Esophagus mucosa (tissue), 1 donor: ENCODE data around the gene SPAG17. TPM values are rescaled to one million over a fixed set of nuclear protein-coding genes. Genes with fewer than 3 reads are reported as not detected.

Source experiments
- ATAC-seq: fragments of 200-7000 bp; cut with Tn5 transposase; one replicate; pipeline ENCODE4 v1.9.1; 2020
- total RNA-seq: library from RNA; stranded (reverse); gene quantifications from one replicate; pipeline ENCODE4 v1.2.4, GENCODE V29; 2023
- donor health status: DM: yes; HTN: yes; CAD: no.

SPAG17 gene
- total RNA-seq = 18.8 TPM

GRCh38 chr1:118185084-118185832, at the start of gene SPAG17:
TSS of gene SPAG17 (minus strand) at chr1:118185228. CDS start at chr1:118185157, 71 bp downstream.
- ATAC-seq = peak; percentile 89

DNA sequence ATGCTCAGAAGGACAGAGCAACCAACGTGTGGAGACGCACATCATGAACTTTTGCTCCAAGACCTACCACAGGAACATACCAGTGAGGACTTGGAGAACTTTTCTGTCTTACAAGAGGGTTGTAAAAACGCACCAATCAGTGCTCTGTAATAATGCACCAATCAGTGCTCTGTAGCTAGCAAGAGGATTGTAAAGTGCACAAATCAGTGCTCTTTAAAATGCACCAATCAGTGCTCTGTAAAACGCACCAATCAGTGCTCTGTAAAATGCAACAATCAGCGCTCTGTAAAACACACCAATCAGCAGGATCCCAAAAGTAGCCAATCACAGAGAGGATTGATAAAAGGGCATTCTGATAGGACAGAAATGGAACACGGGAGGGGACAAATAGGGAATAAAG, 40.4 kb upstream of the SPAG17 start:
- ATAC-seq = no peak

DNA sequence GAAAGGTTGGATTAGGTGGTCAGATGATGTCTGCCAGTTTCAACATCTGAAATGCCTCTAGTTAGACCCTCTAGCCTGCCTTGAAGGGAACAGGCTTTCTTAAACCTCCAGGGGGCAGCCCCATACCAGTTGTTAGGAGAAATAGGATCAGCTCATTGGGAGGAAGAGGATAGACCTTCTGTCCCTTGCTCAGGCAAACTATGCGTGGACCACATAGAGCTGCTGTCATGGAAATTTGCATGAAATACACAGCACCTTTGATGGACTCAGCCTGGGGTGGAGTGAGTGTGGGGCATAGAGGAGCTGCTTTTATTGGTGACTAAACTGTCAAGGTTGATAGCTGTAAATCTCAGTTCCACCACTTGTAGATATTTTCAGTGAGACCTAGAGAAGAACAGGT, 38.4 kb upstream of the SPAG17 start:
- ATAC-seq = no peak

GRCh38 chr1:118219438-118219837, 34.4 kb upstream of the SPAG17 start:
- ATAC-seq = no peak

DNA sequence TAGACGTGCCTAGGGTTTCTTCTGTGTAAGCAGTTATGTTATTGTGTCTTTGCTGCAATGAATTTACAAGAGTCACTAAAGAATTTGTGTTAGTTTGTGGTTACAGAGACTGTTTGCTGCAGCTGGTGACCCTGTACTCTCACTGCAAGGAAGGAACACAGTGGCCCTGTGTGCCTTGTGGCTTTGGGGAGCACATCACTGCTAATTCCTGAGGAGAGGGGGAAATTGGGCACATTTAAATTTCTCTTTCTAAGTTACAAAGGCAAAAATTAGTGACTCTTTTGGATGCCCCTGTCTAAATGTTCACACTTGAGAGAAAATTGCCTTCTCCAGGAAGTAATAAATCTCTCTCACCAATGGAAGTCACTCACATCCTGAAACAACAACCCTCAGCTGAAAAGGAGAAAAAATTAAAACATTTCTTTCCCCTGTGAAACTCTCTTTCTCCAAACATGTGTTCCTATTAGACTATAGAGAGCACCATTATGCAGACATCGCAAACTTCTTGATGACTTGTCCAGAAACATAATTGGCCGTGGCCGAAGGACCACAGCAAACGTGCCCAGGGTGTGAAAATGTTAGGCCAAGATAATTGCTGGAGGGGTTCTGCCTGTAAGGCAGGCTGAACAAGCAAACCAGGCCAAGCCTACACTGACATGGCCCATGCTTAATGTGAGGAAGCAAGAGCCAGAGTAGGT, 32.3 kb upstream of the SPAG17 start:
- no peak for ATAC-seq

- no peak for ATAC-seq
Observed at GRCh38 chr1:118214866-118215265, 29.8 kb upstream of the SPAG17 start.

DNA sequence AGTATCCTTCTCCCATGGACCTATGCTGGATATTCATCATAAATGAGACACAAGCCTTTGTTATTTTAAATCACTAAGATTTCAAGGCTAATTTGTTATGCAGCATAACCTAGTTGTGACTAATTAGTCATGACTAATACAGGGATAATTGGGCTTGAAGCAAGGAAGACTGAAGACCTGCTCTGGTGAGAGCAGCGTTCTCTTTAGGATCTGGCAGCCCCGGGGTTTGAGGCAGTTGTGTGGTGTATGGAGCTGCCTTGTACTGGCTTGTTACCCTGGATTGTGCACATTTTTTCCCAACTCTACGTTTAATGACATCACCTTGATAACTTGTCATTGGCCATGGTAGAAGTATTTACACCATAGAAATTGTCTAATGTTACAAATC, 25.7 kb upstream of the SPAG17 start:
- peak; percentile 71 for ATAC-seq

DNA sequence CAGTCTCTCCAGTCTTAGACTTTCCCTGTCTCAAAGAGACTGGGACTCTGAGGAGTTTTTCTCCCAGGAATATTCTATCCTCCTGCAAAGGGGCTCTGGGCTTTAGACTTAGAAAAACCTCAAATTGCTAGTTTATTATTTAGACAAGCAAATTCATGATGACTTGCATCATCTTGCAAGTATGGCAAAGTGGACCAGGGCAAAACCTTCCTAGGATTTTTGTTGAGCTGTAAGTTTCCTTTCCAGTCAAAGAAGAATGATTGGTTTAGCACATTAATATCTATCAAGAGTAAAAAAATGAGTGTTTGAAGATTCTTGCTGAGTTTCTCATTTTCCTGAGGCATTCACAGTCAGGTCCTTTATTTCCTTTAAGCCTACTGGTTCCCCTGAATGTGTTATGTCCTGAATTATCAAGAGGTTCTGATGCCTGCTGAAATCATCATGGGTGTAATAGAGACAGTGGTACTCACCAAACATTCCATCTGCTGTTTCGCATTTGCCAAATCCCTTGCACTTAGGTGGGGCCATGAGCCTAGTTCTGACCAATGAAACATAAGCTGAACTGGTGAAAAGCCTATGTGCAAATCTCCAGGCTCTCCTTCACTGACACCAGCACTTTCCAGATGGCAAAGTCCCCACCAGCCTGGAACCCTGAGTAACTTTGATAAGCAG, 25.2 kb upstream of the SPAG17 start:
- ATAC-seq = peak; percentile 21

- peak; percentile 99 for ATAC-seq
Observed at GRCh38 chr1:118209648-118210047, 24.6 kb upstream of the SPAG17 start.

GRCh38 chr1:118206966-118207365, 21.9 kb upstream of the SPAG17 start:
- ATAC-seq = no peak

DNA sequence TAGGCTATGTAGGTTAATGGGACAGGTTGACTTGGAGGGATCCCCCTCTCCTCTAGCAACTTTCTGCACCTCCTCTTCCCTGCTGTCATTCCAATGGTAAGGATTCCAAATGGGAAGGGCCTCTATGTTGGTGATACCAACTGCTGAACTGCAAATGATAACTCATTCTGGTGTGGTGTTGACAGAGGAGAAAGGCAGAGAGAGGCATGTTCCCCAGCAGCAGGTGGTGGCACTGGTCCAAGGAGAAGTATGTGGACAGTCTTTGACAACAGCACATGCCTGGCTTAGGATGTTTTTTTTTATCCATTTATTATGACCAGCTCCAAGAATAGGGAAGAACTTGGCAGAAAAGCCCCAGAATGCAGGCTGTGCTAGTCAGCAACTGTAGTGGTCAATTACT, 19.6 kb upstream of the SPAG17 start:
- ATAC-seq = no peak

DNA sequence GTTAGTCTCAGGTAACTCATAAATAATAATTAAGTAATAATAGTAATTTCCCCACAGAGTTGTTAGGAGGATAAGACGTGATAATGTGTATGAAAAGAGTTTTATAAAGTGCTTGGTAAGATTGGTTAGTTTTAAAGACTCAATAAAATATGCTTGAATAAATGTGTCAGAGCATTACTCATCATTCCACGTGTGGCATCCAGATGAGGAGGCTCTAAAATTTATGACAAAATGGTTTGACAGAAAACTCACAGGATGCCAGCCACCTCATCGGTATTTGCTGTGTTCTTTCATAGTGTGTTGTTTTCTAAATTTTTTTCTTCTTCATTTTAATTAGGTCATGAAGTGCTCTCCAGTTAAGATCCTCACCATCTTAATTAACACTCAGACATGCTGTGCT, 19.1 kb upstream of the SPAG17 start:
- peak; percentile 31 for ATAC-seq

DNA sequence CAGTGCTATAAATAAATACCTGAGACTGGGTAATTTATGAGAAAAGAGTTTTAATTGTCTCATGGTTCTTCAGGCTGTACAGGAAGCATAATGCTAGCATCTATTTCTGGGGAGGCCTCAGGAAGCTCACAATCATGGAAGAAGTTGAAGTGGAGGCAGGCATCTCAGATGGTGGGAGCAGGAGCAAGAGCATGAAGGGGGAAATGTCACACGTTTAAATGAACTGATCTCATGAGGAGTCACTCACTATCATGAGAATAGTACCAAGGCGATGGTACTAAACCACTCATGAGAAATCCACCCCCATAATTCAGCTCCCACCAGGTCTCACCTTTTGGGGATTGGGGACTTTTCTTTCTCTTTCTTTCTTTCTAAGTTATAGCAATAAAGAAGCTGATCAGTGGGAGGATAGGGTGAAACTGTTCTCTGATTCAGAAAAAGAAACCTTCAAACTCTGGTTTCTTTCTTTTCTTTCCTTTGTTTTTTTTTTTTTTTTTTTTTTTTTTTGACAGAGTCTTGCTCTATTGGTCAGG, 17.1 kb upstream of the SPAG17 start:
- no peak for ATAC-seq

DNA sequence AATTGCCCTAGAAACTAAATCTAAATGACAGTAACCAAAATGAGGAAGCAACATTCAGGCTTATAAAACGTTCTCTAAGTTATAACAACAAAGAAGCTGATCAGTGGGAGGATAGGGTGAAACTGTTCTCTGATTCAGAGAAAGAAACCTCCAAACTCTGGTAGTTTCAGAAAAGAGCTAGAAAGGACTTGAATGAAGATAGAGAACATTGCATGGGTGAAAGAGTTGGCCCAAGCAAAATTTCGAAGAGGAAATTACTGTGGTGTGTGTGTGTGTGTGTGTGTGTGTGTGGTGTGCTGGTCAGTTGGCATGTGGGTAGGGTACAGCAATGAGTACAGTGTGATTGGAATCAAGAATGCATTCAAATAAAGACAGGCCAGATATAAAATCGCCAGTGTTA, 16.5 kb upstream of the SPAG17 start:
- ATAC-seq = no peak

- no peak for ATAC-seq
Observed at GRCh38 chr1:118200836-118201235, 15.8 kb upstream of the SPAG17 start.

GRCh38 chr1:118190561-118190960, 5.5 kb upstream of the SPAG17 start:
- no peak for ATAC-seq

DNA sequence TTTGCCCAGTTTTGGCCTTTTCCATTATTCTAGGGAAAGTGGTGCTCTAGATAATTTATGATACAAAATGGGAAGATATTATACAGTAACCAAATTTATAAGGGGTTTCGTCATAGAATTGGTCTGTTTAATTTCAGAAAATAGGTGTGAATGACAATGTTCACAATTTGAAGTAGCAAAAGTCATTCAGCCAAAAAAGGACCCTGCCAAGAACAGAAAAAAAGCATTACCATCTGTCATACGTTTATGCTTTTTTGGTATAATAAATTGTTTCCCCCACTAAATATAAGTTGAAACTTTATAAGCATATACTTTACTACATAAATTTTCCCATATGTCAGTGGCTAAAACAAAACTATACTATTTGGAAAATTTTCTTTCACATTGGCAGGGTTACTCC, 4.5 kb upstream of the SPAG17 start:
- no peak for ATAC-seq

DNA sequence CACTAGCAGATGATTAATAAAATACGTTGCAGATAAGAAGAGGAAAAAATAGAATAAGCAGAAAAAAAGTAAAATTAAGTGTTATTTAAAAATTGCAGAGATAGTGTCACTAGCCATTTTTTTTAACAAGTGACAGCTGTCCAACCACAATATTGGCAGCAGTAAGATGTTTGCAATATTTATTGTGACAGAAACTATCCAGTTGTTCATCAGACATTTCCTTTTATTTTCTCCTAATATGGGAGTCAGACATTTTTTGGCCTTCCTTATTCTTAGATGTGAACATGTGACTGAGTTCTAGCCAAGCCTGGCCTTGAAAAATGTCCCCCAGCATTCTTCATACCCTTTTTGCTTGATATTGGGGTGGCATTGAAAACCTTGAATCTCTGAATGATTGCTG, 3.4 kb upstream of the SPAG17 start:
- no peak for ATAC-seq

- ATAC-seq = peak; percentile 41
Observed at GRCh38 chr1:118186026-118186425, 998 bp upstream of the SPAG17 start.

- ATAC-seq = peak; percentile 76
Observed at GRCh38 chr1:118184739-118185083, 317 bp downstream of the SPAG17 start.

GRCh38 chr1:118183586-118183985, 1.4 kb downstream of the SPAG17 start:
- no peak for ATAC-seq

DNA sequence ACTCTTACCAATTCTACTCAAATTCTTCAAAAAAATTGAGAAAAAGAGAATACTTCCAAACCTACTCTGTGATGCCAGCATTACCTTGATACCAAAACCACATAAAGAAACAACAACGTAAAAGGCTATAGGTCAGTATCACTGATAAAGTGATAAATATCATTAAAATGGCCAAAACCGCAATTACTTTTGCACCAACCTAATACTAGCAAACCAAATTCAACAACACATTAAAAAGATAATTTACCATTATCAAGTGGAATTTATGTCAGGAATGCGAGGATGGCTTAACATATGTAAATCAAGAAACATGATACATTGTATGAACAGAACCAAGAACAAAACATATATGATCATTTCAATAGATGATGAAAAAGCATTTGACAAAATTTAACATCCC, 7.0 kb downstream of the SPAG17 start:
- ATAC-seq = no peak

- ATAC-seq = no peak
Observed at GRCh38 chr1:118169016-118169415, 16.0 kb downstream of the SPAG17 start.

- ATAC-seq = peak; percentile 81
Observed at GRCh38 chr1:118160806-118161205, 24.2 kb downstream of the SPAG17 start.
